ENCODE data around the gene ANXA3.
A peak's percentile ranks its signal among the peaks of the same experiment; 100 is the strongest.

Gene ANXA3

DNA sequence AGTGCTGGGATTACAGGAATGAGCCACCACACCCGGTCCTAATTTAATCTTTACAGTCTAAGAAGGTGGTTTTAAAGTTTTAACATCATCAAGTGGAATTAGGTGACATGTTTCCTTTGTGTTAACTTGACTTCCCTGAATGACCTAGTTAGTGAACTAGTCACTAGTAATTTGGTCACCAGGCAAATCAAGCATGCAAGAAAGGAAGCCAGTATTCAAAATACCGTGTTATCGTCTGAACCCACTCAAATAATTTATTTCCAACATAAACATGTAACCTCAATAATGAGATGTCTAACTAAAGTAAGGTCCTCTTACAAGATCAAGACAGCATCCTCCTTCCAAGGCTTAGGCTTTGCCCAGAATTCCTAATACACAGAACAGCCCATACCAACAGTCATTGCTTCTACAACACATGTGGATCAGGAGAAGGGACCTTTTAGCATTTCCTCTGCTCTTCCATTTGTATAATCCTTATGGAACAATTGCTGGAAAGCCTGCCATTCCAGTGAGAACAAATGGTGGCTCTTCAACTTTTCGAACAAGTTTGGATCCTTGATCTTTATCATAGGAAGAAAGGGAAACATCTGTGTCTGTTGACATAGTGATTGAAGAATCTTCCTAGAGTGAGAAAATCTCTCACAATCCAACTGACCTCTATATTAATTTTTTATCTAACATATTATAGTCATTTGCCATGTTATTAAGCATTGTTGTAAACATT is 97.2 kb downstream of the ANXA3 start:
- no peak for DNase-seq

DNA sequence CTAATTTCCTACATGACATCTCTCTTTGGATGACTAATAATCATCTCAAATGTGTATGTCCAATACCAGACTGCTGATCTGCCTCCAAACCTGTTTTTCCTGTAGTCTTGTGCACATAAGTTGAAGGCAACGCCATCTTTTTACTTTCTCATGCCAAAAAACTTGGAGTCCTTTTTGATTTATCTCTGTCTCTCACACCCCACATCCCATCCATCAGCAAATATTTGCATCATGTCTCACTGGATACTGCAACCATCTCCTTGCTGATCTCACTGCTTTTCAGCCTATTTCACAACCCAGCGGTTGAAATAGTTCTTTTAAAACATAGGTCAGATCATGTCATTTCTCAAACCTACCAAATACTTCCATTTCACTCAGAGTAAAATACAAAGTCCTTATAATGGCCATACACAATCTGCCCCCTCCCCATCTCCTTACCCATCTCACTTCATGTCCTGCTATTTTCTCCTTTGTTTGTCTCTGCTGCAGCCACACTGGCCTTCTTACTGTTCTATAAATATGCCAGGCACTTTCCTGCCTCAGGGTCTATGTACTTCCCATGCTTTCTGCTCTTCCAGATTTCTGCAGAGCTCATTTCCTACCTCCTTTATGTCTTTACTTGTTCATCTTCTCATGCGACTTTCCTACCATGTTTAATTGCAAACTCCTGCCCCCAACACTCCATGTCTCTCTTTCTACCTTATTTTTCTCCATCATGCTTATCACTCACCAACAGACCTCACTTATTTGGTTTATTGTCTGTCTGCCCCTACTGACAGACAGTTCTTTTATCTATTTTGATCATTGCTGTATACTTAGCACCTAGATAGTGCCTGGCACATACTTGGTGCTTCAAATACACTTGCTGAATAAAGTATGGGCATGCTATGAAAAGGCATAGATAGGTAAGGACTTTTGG is 98.8 kb downstream of the ANXA3 start:
- no peak for DNase-seq

DNA sequence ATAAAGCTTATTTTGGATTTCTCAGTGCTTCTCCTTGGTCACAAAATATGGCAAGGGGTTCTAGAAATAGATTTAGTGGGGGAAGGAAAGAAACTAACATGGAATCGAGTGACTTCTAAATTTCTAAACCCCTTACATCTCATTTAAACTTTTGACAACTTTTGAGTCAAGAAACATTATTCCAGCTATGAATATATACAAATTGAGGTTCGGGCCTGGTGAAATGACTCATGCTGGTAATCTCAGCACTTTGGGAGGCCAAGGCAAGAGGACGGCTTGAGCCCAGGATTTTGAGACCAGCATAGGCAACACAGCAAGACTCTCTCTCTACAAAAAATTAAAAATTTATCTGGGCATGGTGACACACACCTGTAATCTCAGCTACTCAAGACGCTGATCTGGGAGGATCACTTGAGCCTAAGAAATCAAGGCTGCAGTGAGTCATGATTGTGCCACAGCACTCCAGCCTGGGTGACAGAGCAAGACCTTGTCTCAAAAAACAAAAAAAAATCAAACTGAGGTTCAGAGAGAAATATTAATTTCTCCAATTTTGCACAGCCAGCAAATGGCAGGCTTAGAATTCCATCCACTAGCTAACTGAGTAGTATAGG is 99.8 kb downstream of the ANXA3 start:
- no peak for DNase-seq

DNA sequence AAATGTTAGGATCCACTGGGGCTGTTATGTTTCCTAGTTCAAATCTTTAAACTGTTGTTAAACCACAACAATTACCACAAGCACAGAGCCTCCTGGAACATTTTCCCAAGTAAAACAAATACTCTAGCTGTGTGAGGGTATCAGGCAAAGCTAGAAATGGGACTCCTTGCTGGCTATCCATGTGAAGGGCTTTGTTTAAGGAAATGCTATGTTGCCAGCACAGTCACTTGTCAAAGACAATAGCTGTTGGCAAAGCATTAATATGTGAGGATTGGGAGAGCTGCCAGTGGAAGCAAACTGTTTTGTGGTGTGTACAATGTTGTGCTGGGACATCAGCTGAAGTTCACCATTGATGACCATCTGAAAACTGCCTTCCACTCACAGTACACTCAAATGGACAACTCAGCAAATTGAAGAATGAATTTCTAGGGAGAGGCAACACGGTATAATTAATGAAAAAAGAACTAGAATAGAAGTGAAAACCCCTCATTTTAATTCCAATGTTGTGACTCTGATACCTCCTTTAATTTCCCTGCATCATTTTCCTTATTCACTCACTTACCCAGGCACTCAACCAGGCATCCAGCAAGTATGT is 100.8 kb downstream of the ANXA3 start:
- no peak for DNase-seq

GRCh38 chr4:78653655-78654054 is 102.1 kb downstream of the ANXA3 start:
- DNase-seq = no peak

DNA sequence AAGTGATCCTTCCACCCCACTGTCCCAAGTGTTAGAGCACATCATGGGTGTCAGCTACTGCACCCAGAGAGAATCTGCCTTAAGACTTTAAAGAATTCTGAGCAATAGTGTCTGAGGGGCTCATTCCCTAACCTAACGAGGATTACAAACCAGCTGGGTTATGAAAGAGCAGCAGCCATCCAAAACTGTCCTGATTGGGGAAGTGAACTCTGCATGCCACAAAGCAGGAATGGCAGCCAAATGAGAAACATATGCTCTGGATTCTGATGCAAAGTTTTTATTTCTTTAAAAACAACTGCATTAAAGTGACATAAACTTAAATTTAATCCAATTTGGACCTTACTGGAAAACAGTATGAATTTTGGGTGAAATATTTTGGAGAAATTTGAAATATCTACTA is 103.2 kb downstream of the ANXA3 start:
- DNase-seq = no peak

DNA sequence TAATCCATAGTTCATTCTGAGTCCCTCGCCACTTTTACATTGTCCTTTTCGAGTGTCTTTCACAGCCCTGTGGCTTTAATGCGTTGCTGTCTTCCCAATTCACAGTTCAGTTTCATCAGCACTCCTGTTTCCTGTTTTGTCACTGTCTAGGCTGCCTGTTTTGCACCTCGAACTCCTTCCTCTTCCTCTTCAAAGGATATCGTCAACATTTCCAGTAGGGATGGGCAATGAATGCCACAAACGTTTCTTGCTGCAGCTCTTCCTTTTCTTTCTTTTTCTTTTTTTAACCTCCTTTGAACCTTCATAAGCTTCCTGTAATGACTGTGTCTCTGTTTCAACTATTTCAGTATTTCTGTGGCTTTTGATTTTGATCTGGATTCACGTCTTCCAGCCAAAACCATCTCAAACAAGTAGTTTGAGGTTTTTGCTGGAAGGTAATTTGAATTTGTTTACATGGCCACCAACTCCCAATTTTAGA is 105.4 kb downstream of the ANXA3 start:
- peak; percentile 17 for DNase-seq

DNA sequence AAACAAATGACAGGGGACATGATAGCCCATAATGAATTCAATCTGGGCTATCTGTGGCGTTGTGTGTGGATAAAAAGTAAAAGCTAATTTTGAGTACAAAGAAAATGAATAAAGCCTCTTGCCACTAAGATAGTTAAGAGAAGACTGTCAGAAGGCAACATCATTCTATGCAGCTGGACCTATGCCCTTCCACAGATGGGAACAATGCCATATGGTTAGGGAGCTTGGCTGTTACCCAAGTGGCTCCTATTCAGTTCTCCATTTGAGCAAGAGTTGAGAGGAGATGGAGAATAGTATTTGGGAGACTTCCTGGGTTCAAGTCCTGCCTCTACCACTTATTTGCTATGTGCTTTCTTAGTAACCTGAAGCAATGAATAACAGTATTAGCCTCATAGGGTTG is 107.7 kb downstream of the ANXA3 start:
- DNase-seq = no peak

GRCh38 chr4:78659665-78660064 is 108.1 kb downstream of the ANXA3 start:
- no peak for DNase-seq
